Activated naive CD4-positive, alpha-beta T cell treated with anti-CD3 and anti-CD28 coated beads, Interleukin-2, amount 10 ng/mL, durations not matched to agents 7 days and 5 days (primary cell): ENCODE results near the gene PRR12.

ENCODE experiments used
- CTCF ChIA-PET: fragments of 350-600 bp; sonication (Branson Sonifier 250); formaldehyde crosslinking; loops from one replicate; lab custom pipeline; 2021; ENCODE audit warnings: antibody characterized with exemption; lab: Charles Lee
- DNase-seq: peaks from one replicate; pipeline ENCODE4 v3.0.0-alpha.2; 2020
- H3K27ac Mint-ChIP-seq: one replicate; pipeline ENCODE4 v1.8.0; 2021; ENCODE audit warnings: mild to moderate bottlenecking, moderate library complexity, mixed read lengths
- H3K27me3 Mint-ChIP-seq: one replicate; pipeline ENCODE4 v1.8.0; 2021; ENCODE audit warnings: mild to moderate bottlenecking, mixed read lengths
- H3K36me3 Mint-ChIP-seq: one replicate; pipeline ENCODE4 v1.8.0; 2021; ENCODE audit warnings: mixed read lengths
- H3K4me1 Mint-ChIP-seq: one replicate; pipeline ENCODE4 v1.8.0; 2021; ENCODE audit warnings: mixed read lengths
- H3K4me3 Mint-ChIP-seq: one replicate; pipeline ENCODE4 v1.8.0; 2021; ENCODE audit warnings: mild to moderate bottlenecking, moderate library complexity, mixed read lengths
- H3K9me3 Mint-ChIP-seq: one replicate; pipeline ENCODE4 v1.8.0; 2021; ENCODE audit warnings: mixed read lengths

Gene PRR12

GRCh38 chr19:49590971-49591730 is at the start of gene PRR12:
TSS of gene PRR12 (plus strand) at chr19:49591182. CDS start at chr19:49591655, 473 bp downstream.
- Mint-ChIP-seq H3K9me3 (no peaks in the 10 kb centered on the region), H3K36me3 (peaks cover 13% of the 10 kb centered on the region), H3K4me3 (peak within 1 kb of the TSS; percentile 91), H3K27ac (peak within 1 kb of the TSS; percentile 96), H3K27me3 (peaks cover 32% of the 10 kb centered on the region), H3K4me1 (peaks cover 40% of the 10 kb centered on the region)
- DNase-seq: peak; percentile 81
- CTCF ChIA-PET: no interaction called here

- no peak overlapping the region for H3K27ac Mint-ChIP-seq
- peaks cover 23% of the 10 kb centered on the region for H3K4me1 Mint-ChIP-seq
- H3K36me3 Mint-ChIP-seq: peaks cover 1% of the 10 kb centered on the region
- no peak for DNase-seq
- peaks cover 13% of the 10 kb centered on the region for H3K27me3 Mint-ChIP-seq
- CTCF ChIA-PET: no interaction called here
- no peaks in the 10 kb centered on the region for H3K9me3 Mint-ChIP-seq
- H3K4me3 Mint-ChIP-seq: no peak overlapping the region
These were observed 49.1 kb upstream of the PRR12 start for GRCh38 chr19:49541914-49542313.

- Mint-ChIP-seq H3K4me1 (peaks cover 28% of the 10 kb centered on the region), H3K36me3 (no peaks in the 10 kb centered on the region), H3K27ac (no peak overlapping the region), H3K9me3 (no peaks in the 10 kb centered on the region), H3K4me3 (no peak overlapping the region), H3K27me3 (peaks cover 7% of the 10 kb centered on the region)
- CTCF ChIA-PET: interaction anchor here (1.0 to 11.7 kb wide), 2 partner anchors 13 to 36 kb away, joined by 3 to 183 read pairs; no protein-coding TSS in a partner anchor
- no peak for DNase-seq
These were observed 48.5 kb upstream of the PRR12 start for GRCh38 chr19:49542446-49542845.

GRCh38 chr19:49543032-49543431 is 48.0 kb upstream of the PRR12 start:
- Mint-ChIP-seq H3K4me3 (no peak overlapping the region), H3K9me3 (no peaks in the 10 kb centered on the region), H3K4me1 (peaks cover 32% of the 10 kb centered on the region), H3K27ac (no peak overlapping the region), H3K36me3 (no peaks in the 10 kb centered on the region), H3K27me3 (peaks cover 7% of the 10 kb centered on the region)
- CTCF ChIA-PET: interaction anchor here (1.0 to 11.7 kb wide), 2 partner anchors 14 to 36 kb away, joined by 3 to 183 read pairs; no protein-coding TSS in a partner anchor
- DNase-seq: no peak

- Mint-ChIP-seq H3K9me3 (no peaks in the 10 kb centered on the region), H3K27ac (peak overlapping the region; percentile 56), H3K4me3 (no peak overlapping the region), H3K27me3 (peaks cover 7% of the 10 kb centered on the region), H3K4me1 (peaks cover 44% of the 10 kb centered on the region), H3K36me3 (peaks cover 2% of the 10 kb centered on the region)
- no peak for DNase-seq
- CTCF ChIA-PET: interaction anchor here (1.4 to 11.7 kb wide), 2 partner anchors 26 to 37 kb away, joined by 8 to 183 read pairs; no protein-coding TSS in a partner anchor
These were observed 46.8 kb upstream of the PRR12 start for GRCh38 chr19:49544154-49544553.

- CTCF ChIA-PET: interaction anchor here (0.8 to 11.7 kb wide), 24 partner anchors 8 to 157 kb away, joined by 3 to 183 read pairs (median 5); partner anchors contain the start of genes FCGRT, FLT3LG and RCN3
- Mint-ChIP-seq H3K4me3 (peak overlapping the region; percentile 37), H3K27me3 (peaks cover 7% of the 10 kb centered on the region), H3K27ac (peak overlapping the region; percentile 75), H3K36me3 (peaks cover 8% of the 10 kb centered on the region), H3K4me1 (peaks cover 65% of the 10 kb centered on the region), H3K9me3 (no peaks in the 10 kb centered on the region)
- peak; percentile 79 for DNase-seq
These were observed 44.0 kb upstream of the PRR12 start for GRCh38 chr19:49546825-49547565.

GRCh38 chr19:49549045-49549444 is 41.9 kb upstream of the PRR12 start:
- peak overlapping the region; percentile 15 for H3K4me3 Mint-ChIP-seq
- CTCF ChIA-PET: interaction anchor here (0.7 to 11.7 kb wide), 7 partner anchors 10 to 76 kb away, joined by 3 to 183 read pairs (median 4); no protein-coding TSS in a partner anchor
- no peaks in the 10 kb centered on the region for H3K9me3 Mint-ChIP-seq
- peak overlapping the region; percentile 91 for H3K27ac Mint-ChIP-seq
- H3K4me1 Mint-ChIP-seq: peaks cover 73% of the 10 kb centered on the region
- DNase-seq: peak; percentile 41
- H3K36me3 Mint-ChIP-seq: peaks cover 19% of the 10 kb centered on the region
- H3K27me3 Mint-ChIP-seq: peaks cover 7% of the 10 kb centered on the region

GRCh38 chr19:49551531-49551930 is 39.5 kb upstream of the PRR12 start:
- no peak for DNase-seq
- Mint-ChIP-seq H3K27ac (peak overlapping the region; percentile 90), H3K9me3 (no peaks in the 10 kb centered on the region), H3K27me3 (no peaks in the 10 kb centered on the region), H3K4me1 (peaks cover 88% of the 10 kb centered on the region), H3K4me3 (no peak overlapping the region), H3K36me3 (peaks cover 39% of the 10 kb centered on the region)
- CTCF ChIA-PET: interaction anchor here (1.6 to 11.7 kb wide), 4 partner anchors 9 to 78 kb away, joined by 4 to 183 read pairs (median 32); no protein-coding TSS in a partner anchor

GRCh38 chr19:49552749-49553148 is 38.2 kb upstream of the PRR12 start:
- DNase-seq: peak; percentile 67
- CTCF ChIA-PET: interaction anchor here (0.6 to 11.7 kb wide), 4 partner anchors 8 to 46 kb away, joined by 3 to 183 read pairs (median 32); no protein-coding TSS in a partner anchor
- H3K9me3 Mint-ChIP-seq: no peaks in the 10 kb centered on the region
- H3K4me3 Mint-ChIP-seq: peak overlapping the region; percentile 65
- peak overlapping the region; percentile 98 for H3K27ac Mint-ChIP-seq
- H3K27me3 Mint-ChIP-seq: no peaks in the 10 kb centered on the region
- peaks cover 87% of the 10 kb centered on the region for H3K4me1 Mint-ChIP-seq
- peaks cover 47% of the 10 kb centered on the region for H3K36me3 Mint-ChIP-seq

GRCh38 chr19:49553451-49554271 is 37.3 kb upstream of the PRR12 start:
- peak overlapping the region; percentile 53 for H3K4me3 Mint-ChIP-seq
- H3K27ac Mint-ChIP-seq: peak overlapping the region; percentile 98
- H3K9me3 Mint-ChIP-seq: no peaks in the 10 kb centered on the region
- H3K36me3 Mint-ChIP-seq: peaks cover 53% of the 10 kb centered on the region
- CTCF ChIA-PET: interaction anchor here (0.6 to 11.7 kb wide), 5 partner anchors 7 to 47 kb away, joined by 3 to 183 read pairs (median 3); no protein-coding TSS in a partner anchor
- no peaks in the 10 kb centered on the region for H3K27me3 Mint-ChIP-seq
- DNase-seq: peak; percentile 70
- H3K4me1 Mint-ChIP-seq: peaks cover 85% of the 10 kb centered on the region

GRCh38 chr19:49554701-49555181 is 36.2 kb upstream of the PRR12 start:
- Mint-ChIP-seq H3K4me3 (peak overlapping the region; percentile 53), H3K36me3 (peaks cover 59% of the 10 kb centered on the region), H3K27ac (peak overlapping the region; percentile 98), H3K27me3 (no peaks in the 10 kb centered on the region), H3K4me1 (peaks cover 83% of the 10 kb centered on the region), H3K9me3 (no peaks in the 10 kb centered on the region)
- CTCF ChIA-PET: interaction anchor here (1.0 to 5.6 kb wide), 4 partner anchors 8 to 79 kb away, joined by 3 to 60 read pairs (median 4); no protein-coding TSS in a partner anchor
- DNase-seq: peak; percentile 78

- no peaks in the 10 kb centered on the region for H3K9me3 Mint-ChIP-seq
- CTCF ChIA-PET: interaction anchor here (1.0 to 5.6 kb wide), 4 partner anchors 9 to 80 kb away, joined by 3 to 60 read pairs (median 6); no protein-coding TSS in a partner anchor
- peak; percentile 95 for DNase-seq
- no peaks in the 10 kb centered on the region for H3K27me3 Mint-ChIP-seq
- H3K27ac Mint-ChIP-seq: peak overlapping the region; percentile 98
- peak overlapping the region; percentile 53 for H3K4me3 Mint-ChIP-seq
- peaks cover 84% of the 10 kb centered on the region for H3K4me1 Mint-ChIP-seq
- H3K36me3 Mint-ChIP-seq: peaks cover 70% of the 10 kb centered on the region
These were observed 35.2 kb upstream of the PRR12 start for GRCh38 chr19:49555600-49556411.
